ENCODE data around the gene NPIPB6. TPM values are rescaled to one million over a fixed set of nuclear protein-coding genes. Genes with fewer than 3 reads are reported as not detected.
A peak's percentile ranks its signal among the peaks of the same experiment; 100 is the strongest.

NPIPB6 gene
- total and polyA plus RNA-seq, 2 donors (not counting 1 experiment from before 2014, with no cell fraction given): 2.1 to 5.8 TPM

DNA sequence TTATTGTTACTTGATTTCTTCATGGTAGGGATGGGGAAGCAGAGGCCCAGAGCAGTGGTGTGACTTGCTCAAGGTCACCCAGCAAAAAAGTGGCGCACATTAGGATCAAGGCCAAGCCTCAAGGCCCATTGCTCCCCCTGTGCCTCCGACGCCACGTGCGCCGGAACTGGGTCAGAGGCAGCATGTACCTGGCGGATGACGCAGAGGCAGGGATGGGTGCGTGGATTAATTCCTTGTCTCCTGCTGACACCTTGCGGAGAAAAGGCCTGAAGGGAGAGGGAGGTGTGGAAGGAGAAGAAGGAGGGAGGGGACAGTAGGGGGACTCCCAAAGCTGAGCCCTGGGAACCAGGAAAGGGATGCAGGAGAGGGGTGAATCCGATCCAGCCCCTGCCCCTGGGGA, 52.5 kb downstream of the NPIPB6 start:
- Histone ChIP-seq H4K20me1 (ENCODE audit: control insufficient read depth, insufficient read depth, low read length, poor library complexity, severe bottlenecking) (no peaks in the 10 kb centered on the region), H3K79me2 (ENCODE audit: control insufficient read depth, insufficient read depth, low read length) (no peaks in the 10 kb centered on the region), H3K27ac (ENCODE audit: low read length in 2 of 2) (no peak overlapping the region), H2AFZ (ENCODE audit: insufficient read depth, low read depth, low read length, poor library complexity, severe bottlenecking) (no peak overlapping the region), H3K36me3 (replicated peaks in 1 of 2; ENCODE audit: control extremely low read depth in 1 of 2, control insufficient read depth in 1 of 2, extremely low read depth in 1 of 2, insufficient read depth in 2 of 2, low read length in 1 of 2) (no peaks in the 10 kb centered on the region), H3K9me3 (ENCODE audit: control extremely low read depth in 1 of 3, control insufficient read depth in 2 of 3, insufficient read depth in 1 of 3, low read length in 2 of 3) (peaks cover 0 to 7% (median 0%) of the 10 kb centered on the region in 3 donors), H3K4me1 (ENCODE audit: control insufficient read depth in 2 of 2, insufficient read depth in 2 of 2, low read length in 2 of 2) (peaks cover 12 to 24% of the 10 kb centered on the region in 2 donors), H3K9ac (ENCODE audit: low read length) (no peak overlapping the region), H3K4me3 (ENCODE audit: control extremely low read depth in 1 of 5, extremely low read depth in 1 of 5, insufficient read depth in 1 of 5, low read depth in 2 of 5, low read length in 4 of 5) (no peak overlapping the region), H3K4me2 (replicated peaks; ENCODE audit: low read depth, low read length, poor library complexity, severe bottlenecking) (no peak overlapping the region), H3K27me3 (replicated peaks in 1 of 4; ENCODE audit: control extremely low read depth in 1 of 4, control insufficient read depth in 3 of 4, insufficient read depth in 4 of 4, low read length in 3 of 4) (no peaks in the 10 kb centered on the region)
- DNase-seq (no peak), ATAC-seq (ENCODE audit: low read depth) (no peak)
- H3K27ac Mint-ChIP-seq: peak overlapping the region; percentile 21
- H3K9me3 Mint-ChIP-seq (ENCODE audit: insufficient read depth): peaks cover 3% of the 10 kb centered on the region
- no peak for TF ChIP-seq EZH2 (IDR thresholded peaks at IDR 0.05; ENCODE audit: borderline replicate concordance, insufficient read depth, low read depth, low read length, poor library complexity, severe bottlenecking)
- no peak overlapping the region for H3K4me3 Mint-ChIP-seq
- CTCF ChIA-PET: interaction anchor here (1.3 kb wide), 1 partner anchor 9 kb away, joined by 3 read pairs; no protein-coding TSS in a partner anchor
- WGBS (ENCODE audit: insufficient coverage): 96% methylated on average over 11 of the region's 11 CpGs
- H3K4me1 Mint-ChIP-seq: peaks cover 25% of the 10 kb centered on the region
- POLR2A ChIA-PET: no interaction called here
- no peaks in the 10 kb centered on the region for H3K27me3 Mint-ChIP-seq
- intact Hi-C loops (cut with micrococcal nuclease): no loop called here

DNA sequence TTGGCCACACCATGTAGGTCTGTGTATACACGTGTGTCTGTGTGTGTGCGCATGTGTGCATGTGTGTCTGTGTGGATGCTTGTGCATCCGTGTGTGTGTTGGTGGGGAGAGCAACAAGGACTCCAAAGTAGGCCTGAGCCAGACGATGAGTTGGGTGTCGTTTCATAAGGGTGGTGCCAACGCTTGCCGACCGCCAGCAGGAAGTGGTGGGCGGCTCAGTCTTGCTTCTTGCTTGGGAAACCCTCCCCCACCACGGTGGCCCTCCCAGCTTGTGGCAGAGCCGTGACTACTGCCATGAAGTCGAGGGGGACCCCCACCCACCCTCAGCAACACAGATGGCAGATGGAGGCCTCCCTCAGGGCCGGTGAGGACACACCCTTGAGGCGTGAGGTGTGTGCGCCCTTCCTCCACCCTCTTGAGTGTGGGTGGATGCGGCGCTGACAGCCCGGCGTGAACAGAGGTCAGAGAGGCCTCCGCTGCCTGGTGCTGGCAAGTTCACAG, 53.4 kb downstream of the NPIPB6 start:
- Histone ChIP-seq H3K79me2 (ENCODE audit: control insufficient read depth, insufficient read depth, low read length) (no peaks in the 10 kb centered on the region), H2AFZ (ENCODE audit: insufficient read depth, low read depth, low read length, poor library complexity, severe bottlenecking) (peak overlapping the region; percentile 79), H3K27me3 (replicated peaks in 1 of 4; ENCODE audit: control extremely low read depth in 1 of 4, control insufficient read depth in 3 of 4, insufficient read depth in 4 of 4, low read length in 3 of 4) (no peaks in the 10 kb centered on the region), H3K9me3 (ENCODE audit: control extremely low read depth in 1 of 3, control insufficient read depth in 2 of 3, insufficient read depth in 1 of 3, low read length in 2 of 3) (peaks cover 0 to 7% (median 0%) of the 10 kb centered on the region in 3 donors), H3K27ac (ENCODE audit: low read length in 2 of 2) (peak overlapping the region; percentile 43 to 51), H3K4me2 (replicated peaks; ENCODE audit: low read depth, low read length, poor library complexity, severe bottlenecking) (peak overlapping the region; percentile 64), H3K9ac (ENCODE audit: low read length) (no peak overlapping the region), H3K36me3 (replicated peaks in 1 of 2; ENCODE audit: control extremely low read depth in 1 of 2, control insufficient read depth in 1 of 2, extremely low read depth in 1 of 2, insufficient read depth in 2 of 2, low read length in 1 of 2) (no peaks in the 10 kb centered on the region), H3K4me3 (ENCODE audit: control extremely low read depth in 1 of 5, extremely low read depth in 1 of 5, insufficient read depth in 1 of 5, low read depth in 2 of 5, low read length in 4 of 5) (no peak overlapping the region), H3K4me1 (ENCODE audit: control insufficient read depth in 2 of 2, insufficient read depth in 2 of 2, low read length in 2 of 2) (peaks cover 12 to 24% of the 10 kb centered on the region in 2 donors), H4K20me1 (ENCODE audit: control insufficient read depth, insufficient read depth, low read length, poor library complexity, severe bottlenecking) (no peaks in the 10 kb centered on the region)
- peak overlapping the region; percentile 90 for H3K27ac Mint-ChIP-seq
- POLR2A ChIA-PET: no interaction called here
- intact Hi-C loops (cut with micrococcal nuclease): no loop called here
- H3K27me3 Mint-ChIP-seq: no peaks in the 10 kb centered on the region
- H3K4me1 Mint-ChIP-seq: peaks cover 25% of the 10 kb centered on the region
- DNase-seq: peak; percentile 57
- ATAC-seq (ENCODE audit: low read depth): peak; percentile 78
- CTCF ChIA-PET: interaction anchor here (1.5 to 1.7 kb wide), 2 partner anchors 12 to 32 kb away, joined by 6 to 8 read pairs; no protein-coding TSS in a partner anchor
- H3K9me3 Mint-ChIP-seq (ENCODE audit: insufficient read depth): peaks cover 3% of the 10 kb centered on the region
- H3K4me3 Mint-ChIP-seq: peak overlapping the region; percentile 66
- WGBS (ENCODE audit: insufficient coverage): 38% methylated on average over 14 of the region's 20 CpGs
- TF ChIP-seq EZH2 (IDR thresholded peaks at IDR 0.05; ENCODE audit: borderline replicate concordance, insufficient read depth, low read depth, low read length, poor library complexity, severe bottlenecking): no peak
- TF ChIP-seq, protein P1, sequence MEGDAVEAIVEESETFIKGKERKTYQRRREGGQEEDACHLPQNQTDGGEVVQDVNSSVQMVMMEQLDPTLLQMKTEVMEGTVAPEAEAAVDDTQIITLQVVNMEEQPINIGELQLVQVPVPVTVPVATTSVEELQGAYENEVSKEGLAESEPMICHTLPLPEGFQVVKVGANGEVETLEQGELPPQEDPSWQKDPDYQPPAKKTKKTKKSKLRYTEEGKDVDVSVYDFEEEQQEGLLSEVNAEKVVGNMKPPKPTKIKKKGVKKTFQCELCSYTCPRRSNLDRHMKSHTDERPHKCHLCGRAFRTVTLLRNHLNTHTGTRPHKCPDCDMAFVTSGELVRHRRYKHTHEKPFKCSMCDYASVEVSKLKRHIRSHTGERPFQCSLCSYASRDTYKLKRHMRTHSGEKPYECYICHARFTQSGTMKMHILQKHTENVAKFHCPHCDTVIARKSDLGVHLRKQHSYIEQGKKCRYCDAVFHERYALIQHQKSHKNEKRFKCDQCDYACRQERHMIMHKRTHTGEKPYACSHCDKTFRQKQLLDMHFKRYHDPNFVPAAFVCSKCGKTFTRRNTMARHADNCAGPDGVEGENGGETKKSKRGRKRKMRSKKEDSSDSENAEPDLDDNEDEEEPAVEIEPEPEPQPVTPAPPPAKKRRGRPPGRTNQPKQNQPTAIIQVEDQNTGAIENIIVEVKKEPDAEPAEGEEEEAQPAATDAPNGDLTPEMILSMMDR (IDR thresholded peaks at IDR 0.05): no peak

Measured in B cell (primary cell).